ENCODE data around the gene PORCN.
"Not testable (repeated sequence)": the region's sequence is repeated elsewhere in the genome, so short reads cannot be mapped to it uniquely, and the experiment has no call there.

Gene PORCN

DNA sequence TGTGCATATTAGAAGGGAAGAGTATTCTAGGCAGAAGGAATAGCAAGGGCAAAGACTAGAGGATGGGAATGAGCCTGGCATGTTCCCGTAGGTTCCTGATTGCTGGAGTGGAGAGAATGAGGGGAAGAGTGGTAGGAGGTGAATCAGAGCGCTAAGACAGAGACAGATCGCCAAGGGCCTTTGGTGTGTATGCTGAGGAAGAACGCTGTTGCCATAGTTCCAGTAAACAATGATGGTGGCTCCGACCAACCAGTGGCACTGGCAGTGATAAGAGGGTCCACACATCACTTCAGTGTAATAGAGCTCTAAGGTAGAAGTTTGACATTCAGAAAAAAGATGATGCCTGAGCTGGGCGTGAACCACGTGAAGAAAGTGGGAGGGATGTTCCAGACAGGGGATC lies 31.7 kb downstream of the PORCN start:
- DNase-seq (ENCODE audit: low read depth) = no peak

DNA sequence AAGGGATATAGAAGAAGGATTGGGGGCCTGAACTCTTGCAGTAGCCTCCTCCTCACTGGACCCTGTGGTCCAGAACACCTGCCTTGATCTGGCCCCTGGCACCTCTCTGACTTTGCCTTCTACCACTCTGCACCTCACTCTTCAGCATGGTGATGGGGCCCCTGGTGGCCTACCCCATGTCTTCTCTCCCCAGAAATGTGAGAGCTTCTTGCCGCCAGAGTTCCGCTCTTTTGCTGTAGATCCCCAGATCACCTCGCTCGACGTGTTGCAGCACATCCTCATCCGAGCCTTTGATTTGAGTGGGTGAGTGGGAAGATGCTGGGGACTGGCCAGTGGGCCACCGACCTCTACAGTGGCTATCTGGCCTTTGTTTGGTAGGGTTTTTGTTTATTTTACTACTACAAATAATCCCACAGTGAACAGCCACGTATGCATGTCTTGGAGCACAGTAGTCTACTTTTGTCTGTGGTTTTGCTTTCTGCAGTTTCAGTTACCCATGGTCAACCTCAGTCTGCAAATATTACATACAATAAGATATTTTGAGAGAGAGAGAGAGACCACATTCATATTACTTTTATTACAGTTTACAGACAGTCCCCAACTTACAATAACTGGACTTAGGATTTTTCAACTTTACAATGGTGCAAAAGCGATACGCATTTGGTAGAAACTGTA lies 32.5 kb downstream of the PORCN start:
- no peak for DNase-seq (ENCODE audit: low read depth)

DNA sequence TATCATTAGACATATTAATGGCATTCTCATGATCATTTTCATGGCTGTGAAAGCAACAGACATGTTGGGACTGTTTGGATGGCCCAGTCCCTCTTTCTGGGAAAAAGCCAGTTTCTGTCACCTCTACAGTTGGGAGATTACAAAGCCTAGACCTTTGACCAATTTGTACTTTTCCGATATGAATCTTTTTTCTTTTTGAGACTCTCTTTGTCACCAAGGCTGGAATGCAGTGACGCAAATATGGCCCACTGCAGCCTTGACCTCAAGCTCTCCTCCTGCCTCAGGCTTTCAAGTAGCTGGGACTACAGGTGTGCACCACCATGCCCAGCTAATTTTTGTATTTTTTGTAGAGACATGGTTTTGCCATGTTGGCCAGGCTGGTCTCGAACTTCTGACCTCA lies 40.1 kb downstream of the PORCN start:
- no peak for DNase-seq (ENCODE audit: low read depth)

DNA sequence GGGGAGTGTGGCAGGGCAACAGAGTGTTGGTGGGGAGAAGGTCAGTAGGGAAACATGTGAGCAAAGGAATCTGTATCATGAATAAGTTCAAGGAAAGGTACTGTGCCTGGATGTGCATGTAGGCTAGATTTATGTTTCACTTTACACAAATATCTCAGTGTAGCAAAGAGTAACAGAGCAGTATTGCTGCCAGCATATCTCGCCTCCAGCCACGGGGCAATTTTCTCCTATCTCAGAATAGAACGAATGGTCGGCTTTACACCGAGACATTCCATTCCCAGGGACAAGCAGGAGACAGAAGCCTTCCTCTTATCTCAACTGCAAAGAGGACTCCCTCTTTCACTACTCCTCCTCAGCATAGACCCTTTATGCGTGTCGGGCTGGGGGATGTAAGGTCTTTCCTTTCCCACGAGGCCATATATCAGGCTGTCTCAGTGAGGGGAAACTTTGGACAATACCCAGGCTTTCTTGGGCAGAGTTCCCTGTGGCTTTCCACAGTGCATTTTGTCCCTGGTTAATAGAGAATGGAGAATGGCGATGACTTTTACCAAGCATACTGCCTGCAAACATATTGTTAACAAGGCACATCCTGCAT lies 47.0 kb downstream of the PORCN start:
- not testable (repeated sequence) for DNase-seq (ENCODE audit: low read depth)

DNA sequence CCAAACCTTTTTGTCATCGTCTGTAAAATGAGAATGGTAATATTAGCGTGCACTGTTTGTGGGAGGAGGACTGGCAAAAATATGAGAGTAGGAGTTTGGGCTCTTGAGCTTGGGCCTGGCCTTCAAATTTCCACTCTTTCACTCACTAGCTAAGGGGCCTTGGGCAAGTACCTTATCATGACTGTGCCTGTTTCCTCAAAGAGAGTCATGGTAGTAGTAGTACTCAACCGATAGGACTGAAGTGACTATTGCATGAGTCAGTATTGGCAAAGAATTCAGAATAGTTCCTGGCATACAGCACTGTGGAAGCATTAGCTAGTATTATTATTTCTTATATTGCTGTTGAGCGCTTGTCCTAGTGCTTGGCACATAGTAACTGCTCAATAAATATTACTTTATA lies 49.5 kb downstream of the PORCN start:
- no peak for DNase-seq (ENCODE audit: low read depth)

- DNase-seq (ENCODE audit: low read depth) = no peak
Observed at GRCh38 chrX:48559636-48560035, 50.8 kb downstream of the PORCN start.

DNA sequence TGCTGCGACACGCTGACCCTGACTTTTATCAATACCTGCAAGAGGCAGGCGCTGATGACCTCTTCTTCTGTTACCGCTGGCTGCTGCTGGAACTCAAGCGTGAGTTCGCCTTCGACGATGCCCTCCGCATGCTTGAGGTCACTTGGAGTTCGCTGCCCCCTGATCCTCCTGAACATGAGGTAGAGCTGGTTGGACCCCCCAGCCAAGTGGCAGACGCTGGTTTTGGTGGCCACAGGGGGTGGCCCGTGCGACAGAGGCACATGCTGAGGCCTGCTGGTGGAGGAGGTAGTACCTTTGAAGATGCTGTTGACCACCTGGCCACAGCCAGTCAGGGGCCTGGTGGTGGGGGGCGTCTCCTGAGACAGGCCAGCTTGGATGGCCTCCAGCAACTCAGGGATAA lies 51.3 kb downstream of the PORCN start:
- DNase-seq (ENCODE audit: low read depth) = no peak

GRCh38 chrX:48560681-48561080 lies 51.9 kb downstream of the PORCN start:
- no peak for DNase-seq (ENCODE audit: low read depth)

DNA sequence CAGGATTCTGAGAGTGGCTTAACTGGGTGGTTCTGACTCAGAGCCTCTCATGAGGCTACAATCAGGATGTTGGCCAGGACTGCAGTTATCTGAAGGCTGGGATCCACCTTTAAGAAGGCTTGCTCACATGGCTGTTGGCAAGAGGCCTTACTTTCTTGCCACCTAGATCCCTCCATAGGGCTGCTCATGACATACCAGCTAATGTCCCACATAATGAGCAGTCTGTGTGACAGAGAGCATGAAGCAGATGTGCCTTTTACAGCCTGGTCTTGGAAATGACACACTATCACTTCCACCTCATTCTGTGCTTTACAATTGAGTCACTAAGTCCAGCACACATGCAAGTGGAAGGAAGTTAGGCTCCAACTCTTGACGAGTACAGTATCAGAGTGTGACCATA lies 61.2 kb downstream of the PORCN start:
- DNase-seq (ENCODE audit: low read depth) = no peak
